GM19023 (cell line): ENCODE data around the gene SLC1A7.

ENCODE experiments used
- ATAC-seq: cut with Tn5 transposase; IDR thresholded peaks from one replicate; pipeline ENCODE4 v1.9.1; 2021; ENCODE audit warnings: mild to moderate bottlenecking, moderate library complexity; ENCODE audit not compliant: unreplicated experiment

SLC1A7 gene

DNA sequence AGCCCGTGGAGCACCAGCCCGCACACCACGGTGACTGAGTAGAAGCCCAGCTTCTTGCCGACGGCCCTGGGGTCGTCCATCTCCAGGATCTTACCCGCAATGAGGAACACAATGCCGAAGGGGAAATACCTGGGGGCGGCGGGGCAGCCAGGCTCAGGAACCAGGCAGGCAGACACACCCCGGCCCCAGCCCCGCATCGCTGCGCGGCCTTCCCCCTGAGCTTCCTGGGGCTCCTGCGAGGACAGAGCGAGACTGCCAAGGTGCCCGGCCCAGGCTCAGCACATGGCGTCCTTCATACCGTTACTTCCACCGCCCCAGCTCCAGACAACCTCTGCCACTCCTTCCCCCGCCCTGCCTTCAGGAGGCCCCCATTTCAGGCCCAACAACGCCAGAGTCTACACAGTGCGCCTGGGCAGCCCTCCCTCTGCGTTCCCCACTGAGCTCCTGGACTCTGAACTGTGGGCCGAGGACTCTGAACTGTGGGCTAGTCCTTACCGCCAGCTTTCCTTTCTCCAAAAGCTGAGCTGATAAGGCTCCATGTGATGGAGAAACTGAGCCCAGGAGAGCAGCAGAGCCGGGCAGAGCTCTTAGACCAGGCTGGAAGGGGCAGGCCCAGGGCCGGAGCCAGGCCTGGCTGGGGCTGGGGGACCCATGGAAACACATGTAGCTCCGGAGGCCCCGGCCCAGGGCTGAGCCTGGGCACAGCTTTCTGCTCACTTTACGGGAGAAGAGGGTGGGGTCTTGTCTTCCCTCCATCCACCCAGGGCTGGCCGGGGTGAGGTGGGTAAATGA, 49.6 kb downstream of the SLC1A7 start:
- ATAC-seq: no peak

GRCh38 chr1:53091841-53092645, 50.4 kb downstream of the SLC1A7 start:
- no peak for ATAC-seq

- ATAC-seq: no peak
Observed at GRCh38 chr1:53090227-53091147, 52.0 kb downstream of the SLC1A7 start.

GRCh38 chr1:53089478-53090226, 52.8 kb downstream of the SLC1A7 start:
- no peak for ATAC-seq

GRCh38 chr1:53088616-53089300, 53.7 kb downstream of the SLC1A7 start:
- no peak for ATAC-seq

GRCh38 chr1:53087332-53088285, 54.8 kb downstream of the SLC1A7 start:
- ATAC-seq: no peak

- ATAC-seq: no peak
Observed at GRCh38 chr1:53086491-53087070, 55.9 kb downstream of the SLC1A7 start.

DNA sequence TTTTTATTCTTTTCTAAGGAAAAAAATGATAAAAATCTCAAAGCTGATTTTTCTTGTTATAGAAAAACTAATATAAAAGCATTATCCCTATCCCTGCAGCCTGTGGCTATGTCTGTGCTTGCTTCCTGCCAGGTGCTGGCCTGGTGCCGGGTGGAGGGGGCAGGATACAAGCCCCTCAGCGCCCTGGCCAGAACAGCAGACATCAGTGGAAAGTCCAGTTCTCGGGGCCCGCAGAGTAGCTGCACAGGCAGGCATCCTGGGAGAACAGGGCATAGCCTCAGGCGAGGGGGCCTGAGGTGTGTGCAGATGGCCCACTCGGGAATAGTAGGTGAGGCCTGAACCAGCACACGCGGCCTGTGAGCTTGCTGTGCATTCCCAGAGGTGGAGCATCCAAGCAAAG, 57.0 kb downstream of the SLC1A7 start:
- ATAC-seq: no peak

- ATAC-seq: no peak
Observed at GRCh38 chr1:53084589-53084971, 57.9 kb downstream of the SLC1A7 start.

- ATAC-seq: no peak
Observed at GRCh38 chr1:53083636-53084588, 58.5 kb downstream of the SLC1A7 start.

DNA sequence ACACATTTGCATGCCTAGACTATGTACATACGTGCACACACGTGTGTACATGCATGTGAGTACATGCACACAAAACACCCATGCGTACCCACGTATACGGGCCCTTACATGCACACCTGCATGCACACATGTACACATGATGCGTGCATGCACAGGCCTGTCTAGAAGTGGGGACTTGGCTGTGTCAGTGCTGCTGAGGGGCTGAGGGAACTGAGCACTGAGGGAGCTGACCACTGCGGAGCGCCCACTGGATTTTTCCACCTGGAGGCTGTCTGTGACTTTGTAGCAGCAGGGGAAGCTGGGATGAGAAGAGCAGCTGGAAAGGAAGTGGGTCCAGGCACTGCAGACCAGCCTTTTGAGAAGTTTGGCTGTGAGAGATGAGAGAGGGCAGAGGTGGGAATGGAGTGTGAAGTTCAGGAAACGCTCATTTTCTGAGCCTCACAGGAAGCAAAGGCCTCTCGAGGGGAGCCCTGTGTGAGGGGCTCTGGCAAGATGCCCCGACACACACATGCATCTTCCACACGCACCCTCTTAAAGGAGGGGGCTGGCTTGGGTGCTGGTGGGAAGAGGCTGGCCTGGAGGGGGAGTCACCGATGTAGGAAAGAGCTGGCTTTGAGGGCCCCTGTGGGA, 59.5 kb downstream of the SLC1A7 start:
- no peak for ATAC-seq

DNA sequence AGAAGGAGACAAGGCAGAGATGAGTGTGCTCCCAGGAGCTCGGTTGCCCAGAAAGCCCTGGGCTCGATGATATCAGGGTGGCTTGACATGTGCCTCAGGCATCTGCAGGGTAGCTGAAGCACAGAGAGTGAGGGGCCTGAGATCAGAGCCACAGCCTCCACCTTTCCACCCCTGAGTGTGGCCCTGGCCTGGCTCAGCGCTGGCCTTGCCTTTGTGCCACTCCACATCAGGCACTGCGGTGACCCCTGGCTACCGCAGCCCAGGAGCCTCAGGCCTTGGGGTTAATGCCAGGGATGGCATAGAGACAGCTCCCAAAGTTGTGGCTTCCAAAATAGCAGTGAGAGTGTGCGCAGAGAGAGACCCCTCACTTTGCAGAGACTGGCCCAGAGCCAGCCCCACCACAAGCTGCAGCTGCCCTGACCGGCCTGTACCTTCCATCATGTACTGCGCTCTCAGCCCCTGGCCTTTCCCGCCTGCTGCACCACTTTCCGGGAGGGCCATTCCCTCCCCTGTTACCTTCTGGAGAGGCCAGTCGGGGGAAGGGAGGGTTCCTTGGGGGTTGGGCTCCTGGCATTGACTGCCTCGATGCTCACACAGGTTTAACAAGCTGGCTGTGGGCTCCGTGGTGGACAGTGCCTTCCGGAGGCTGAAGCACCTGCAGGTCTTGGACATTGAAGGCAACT, 60.9 kb downstream of the SLC1A7 start:
- ATAC-seq: no peak

DNA sequence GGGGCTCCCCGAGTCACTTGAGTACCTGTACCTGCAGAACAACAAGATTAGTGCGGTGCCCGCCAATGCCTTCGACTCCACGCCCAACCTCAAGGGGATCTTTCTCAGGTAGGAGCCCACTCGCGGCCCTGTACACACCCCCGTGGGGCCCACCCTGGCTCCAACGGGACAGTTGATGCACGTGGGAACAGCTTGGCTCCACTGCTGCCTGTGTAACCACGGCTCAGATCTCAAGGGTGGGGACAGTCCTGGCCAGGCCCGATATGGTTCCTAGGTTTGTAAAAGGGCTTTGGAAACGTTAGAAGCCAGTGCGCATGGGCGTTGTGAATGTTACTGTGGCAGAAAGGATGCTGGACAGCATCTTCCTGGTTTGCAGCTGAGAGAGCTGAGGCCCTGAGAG, 61.7 kb downstream of the SLC1A7 start:
- no peak for ATAC-seq

DNA sequence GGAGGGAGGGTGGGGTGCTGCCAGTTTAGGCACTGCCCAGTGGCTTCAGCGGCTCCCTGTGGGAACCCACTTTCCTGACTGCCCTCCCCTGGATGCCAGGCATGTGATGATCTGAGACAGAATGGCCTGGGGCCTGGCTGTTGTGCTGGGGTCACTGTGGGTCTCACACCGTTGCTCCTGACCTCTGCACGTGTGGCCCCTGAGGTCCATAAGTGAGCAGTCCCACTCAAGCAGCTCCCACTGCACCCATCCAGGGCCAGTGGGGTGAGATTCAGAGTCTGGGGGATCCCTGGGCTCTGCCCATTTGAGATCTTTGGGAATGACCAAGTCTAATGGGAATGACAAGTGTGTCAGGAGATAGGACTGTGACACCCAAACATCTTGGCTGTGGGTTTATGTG, 62.4 kb downstream of the SLC1A7 start:
- ATAC-seq: no peak

DNA sequence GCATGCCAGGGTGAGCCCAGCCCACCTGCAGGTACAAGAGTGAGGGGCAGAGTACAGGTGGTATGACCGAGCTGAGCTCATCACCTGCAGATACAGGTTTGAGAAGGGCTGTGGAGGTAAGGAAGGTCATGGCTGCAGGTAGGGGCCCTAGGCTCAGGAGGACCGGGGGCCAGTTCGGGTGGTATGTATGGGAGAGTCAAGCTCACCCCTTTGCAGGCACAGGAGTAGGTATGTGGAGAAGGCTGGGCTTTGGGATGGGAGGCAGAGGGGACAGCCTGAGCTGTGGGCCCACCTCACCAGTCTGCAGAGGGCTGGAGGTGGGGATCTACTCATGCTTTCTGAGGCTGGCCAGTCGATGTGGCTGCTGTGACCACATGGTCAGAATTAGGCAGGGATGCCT, 63.2 kb downstream of the SLC1A7 start:
- ATAC-seq: no peak
